Prostate gland (tissue), 2 donors: ENCODE results near the gene IL16.

Experiments
- POLR2A ChIP-seq: fragments of 450-650 bp; IDR thresholded peaks from one replicate; pipeline ENCODE4 v1.6.1; 2016; ENCODE audit warnings: antibody characterized with exemption, mild to moderate bottlenecking
- POLR2AphosphoS5 ChIP-seq: sonication (generic); formaldehyde crosslinking; IDR thresholded peaks from one replicate; pipeline ENCODE4 v1.6.1; 2017; ENCODE audit warnings: antibody characterized with exemption
- TF ChIP-seq, protein P1 (sequence below), 4 experiments: fragments of 200-600 bp in 2 of 4; fragments of 450-650 bp in 2 of 4; sonication (generic) in 2 of 4; IDR thresholded peaks; 1 replicate in 3 of 4; 2 replicates in 1 of 4; pipeline ENCODE4 v1.5.1; 2016 to 2019; ENCODE audit warnings: antibody characterized with exemption in 4 of 4, mild to moderate bottlenecking in 2 of 4, moderate library complexity in 2 of 4

DNA sequence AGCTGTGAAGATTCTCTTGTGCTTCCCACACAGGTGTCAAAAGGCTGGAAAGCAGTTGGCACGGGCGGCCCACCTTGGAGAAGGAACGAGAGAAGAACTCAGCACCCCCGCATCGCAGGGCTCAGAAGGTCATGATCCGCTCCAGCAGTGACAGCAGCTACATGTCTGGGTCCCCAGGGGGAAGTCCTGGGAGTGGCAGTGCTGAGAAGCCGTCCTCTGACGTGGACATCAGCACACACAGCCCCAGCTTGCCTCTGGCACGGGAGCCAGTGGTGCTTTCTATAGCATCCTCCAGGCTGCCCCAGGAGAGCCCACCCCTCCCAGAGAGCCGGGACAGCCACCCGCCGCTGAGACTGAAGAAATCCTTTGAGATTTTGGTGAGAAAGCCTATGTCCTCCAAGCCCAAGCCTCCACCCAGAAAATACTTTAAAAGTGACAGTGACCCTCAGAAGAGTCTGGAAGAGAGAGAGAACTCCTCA lies 95.9 kb downstream of the IL16 start:
- TF ChIP-seq POLR2A (no peak), POLR2AphosphoS5 (no peak)
- TF ChIP-seq, protein P1, sequence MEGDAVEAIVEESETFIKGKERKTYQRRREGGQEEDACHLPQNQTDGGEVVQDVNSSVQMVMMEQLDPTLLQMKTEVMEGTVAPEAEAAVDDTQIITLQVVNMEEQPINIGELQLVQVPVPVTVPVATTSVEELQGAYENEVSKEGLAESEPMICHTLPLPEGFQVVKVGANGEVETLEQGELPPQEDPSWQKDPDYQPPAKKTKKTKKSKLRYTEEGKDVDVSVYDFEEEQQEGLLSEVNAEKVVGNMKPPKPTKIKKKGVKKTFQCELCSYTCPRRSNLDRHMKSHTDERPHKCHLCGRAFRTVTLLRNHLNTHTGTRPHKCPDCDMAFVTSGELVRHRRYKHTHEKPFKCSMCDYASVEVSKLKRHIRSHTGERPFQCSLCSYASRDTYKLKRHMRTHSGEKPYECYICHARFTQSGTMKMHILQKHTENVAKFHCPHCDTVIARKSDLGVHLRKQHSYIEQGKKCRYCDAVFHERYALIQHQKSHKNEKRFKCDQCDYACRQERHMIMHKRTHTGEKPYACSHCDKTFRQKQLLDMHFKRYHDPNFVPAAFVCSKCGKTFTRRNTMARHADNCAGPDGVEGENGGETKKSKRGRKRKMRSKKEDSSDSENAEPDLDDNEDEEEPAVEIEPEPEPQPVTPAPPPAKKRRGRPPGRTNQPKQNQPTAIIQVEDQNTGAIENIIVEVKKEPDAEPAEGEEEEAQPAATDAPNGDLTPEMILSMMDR (IDR thresholded peaks at IDR 0.05) = no peak
